GM18858 (cell line): ENCODE measurements around the gene MBD4.
"Not testable (repeated sequence)": the region's sequence is repeated elsewhere in the genome, so short reads cannot be mapped to it uniquely, and the experiment has no call there.

Experiments
- ATAC-seq: cut with Tn5 transposase; IDR thresholded peaks from one replicate; pipeline ENCODE4 v1.9.1; 2021; ENCODE audit not compliant: unreplicated experiment

The MBD4 gene

DNA sequence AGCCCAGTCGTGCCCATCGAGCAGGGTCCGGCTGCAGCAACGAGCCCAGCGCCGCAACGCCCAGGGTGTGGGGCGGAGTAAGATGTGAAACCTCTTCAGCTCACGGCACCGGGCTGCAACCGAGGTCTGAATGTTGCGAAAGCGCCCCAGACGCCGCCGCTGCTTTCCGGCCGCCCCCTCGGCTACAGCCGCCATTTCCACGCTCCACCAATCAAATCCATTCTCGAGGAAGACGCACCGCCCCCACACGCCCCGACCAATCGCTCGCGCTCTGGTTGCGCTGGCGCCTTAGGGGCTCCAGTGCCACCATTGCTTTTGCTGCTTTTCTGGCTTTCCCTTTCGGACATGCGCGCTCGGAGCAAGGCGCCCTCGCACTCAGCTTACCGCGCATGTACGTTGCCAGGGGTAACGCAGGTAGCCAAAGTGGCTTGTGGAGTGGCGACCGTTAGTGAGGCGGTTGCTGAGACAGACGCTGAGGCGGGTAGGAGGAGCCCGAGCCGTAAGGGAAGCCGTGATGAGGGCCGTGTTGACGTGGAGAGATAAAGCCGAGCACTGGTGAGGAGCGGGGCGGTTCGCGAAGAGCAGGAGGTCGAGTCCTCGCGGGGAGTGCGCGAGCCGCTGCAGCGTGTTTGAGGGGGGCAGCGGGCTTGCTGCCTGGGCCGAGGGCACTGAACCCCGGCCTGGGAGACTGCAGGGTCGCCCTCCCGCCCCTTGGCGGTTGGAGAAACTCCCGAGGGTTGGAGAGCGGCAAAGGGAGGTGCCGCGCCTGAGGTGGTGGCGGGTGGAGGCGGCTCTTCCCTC is at the start of gene MBD4, which contains the start of gene IFT122:
Gene MBD4 (minus strand): TSS at position 132 of the 801 bp plus-strand sequence. CDS start 115 bp downstream, at position 17.
Gene IFT122 (plus strand): TSS at position 408 of the 801 bp plus-strand sequence. CDS start 107 bp downstream, at position 515.
- peak; percentile 79 for ATAC-seq

DNA sequence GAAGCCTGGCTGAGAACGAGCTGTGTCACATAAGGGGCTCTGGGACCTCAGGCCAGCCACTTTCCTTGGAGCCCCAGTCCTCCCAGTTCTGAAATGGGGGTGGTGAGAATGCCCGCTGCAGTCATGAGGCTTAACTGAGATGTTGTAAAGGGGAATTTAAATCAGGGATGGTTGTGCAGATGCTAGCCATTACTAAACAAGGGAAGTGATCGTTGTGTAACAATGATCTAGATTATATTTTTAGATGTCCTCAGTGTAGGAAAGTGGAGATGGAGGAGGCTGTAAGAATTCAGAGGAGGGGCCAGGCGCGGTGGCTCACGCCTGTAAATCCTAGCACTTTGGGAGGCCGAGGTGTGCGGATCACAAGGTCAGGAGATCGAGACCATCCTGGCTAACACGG is 49.5 kb upstream of the MBD4 start:
- ATAC-seq = not testable (repeated sequence)

DNA sequence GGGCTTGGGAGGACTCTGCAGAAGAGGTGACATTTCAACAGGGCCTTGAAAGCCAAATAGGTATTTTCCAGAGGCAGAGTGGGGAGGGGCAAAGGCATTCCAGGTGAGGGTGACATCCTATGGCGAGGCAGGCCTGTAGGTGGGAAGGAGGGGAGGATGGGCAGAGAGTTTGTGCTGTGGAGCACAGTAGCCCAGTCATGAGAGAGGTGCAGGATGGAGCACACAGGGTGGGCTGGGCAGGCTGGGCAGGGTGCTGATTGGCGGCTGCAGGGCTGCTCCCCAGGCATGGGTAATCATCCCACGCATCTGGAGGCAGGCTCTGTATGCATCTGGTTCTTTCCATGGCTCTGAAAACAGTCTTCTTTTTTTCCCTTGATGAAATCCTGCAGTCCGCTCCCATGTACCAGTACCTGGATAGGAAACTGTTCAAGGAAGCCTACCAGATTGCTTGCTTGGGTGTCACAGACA is 48.2 kb upstream of the MBD4 start:
- ATAC-seq = not testable (repeated sequence)

DNA sequence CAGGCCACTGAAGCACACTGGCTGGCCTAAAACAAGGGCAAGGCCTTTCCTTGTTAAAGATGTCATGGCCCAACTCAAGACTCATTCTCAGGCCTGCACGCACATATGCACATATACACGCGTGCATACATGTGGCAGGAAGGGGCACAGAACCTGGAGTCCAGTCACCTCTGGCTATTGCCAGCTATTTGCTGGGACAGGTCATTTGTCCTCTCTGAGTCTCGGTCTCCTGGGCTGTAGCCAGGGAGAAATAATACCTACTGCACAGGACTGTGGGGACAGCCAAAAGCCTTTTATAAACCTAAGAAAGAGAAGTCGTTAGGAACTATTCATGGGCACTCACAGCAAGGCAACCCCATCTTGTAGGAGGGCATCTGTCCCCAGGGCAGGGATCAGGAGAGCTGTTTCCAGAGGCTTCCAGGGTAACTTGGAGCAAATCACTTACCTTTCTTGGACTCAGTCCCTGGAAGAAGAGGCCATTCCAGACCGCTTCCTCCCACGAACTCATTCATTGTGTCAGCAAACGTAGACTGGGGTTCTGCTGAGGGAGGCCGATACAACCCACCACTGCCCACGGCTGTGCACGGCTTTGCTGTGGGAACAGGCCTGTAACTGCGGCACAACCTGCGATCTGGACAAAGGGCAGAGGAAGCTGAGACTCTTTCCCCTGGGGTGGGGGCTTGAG is 47.6 kb upstream of the MBD4 start:
- ATAC-seq = no peak

DNA sequence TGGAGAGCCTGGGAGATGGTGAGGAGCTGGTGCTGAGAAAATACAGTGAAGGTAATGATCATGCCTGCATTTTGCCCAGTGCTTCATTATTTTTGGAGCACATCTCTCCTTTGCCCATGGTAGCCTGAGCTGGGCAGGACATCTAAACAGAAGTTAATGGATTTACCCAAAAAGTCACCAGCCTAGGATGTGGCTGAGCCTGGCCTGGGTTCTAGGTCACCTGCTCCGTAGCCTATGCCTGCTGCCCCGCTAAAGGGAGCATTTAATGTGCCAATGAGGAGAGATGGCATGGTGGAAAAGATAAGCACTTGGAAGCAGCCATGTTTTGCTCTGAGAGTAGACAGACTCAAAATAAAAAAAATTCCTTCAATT is 46.9 kb upstream of the MBD4 start:
- no peak for ATAC-seq

DNA sequence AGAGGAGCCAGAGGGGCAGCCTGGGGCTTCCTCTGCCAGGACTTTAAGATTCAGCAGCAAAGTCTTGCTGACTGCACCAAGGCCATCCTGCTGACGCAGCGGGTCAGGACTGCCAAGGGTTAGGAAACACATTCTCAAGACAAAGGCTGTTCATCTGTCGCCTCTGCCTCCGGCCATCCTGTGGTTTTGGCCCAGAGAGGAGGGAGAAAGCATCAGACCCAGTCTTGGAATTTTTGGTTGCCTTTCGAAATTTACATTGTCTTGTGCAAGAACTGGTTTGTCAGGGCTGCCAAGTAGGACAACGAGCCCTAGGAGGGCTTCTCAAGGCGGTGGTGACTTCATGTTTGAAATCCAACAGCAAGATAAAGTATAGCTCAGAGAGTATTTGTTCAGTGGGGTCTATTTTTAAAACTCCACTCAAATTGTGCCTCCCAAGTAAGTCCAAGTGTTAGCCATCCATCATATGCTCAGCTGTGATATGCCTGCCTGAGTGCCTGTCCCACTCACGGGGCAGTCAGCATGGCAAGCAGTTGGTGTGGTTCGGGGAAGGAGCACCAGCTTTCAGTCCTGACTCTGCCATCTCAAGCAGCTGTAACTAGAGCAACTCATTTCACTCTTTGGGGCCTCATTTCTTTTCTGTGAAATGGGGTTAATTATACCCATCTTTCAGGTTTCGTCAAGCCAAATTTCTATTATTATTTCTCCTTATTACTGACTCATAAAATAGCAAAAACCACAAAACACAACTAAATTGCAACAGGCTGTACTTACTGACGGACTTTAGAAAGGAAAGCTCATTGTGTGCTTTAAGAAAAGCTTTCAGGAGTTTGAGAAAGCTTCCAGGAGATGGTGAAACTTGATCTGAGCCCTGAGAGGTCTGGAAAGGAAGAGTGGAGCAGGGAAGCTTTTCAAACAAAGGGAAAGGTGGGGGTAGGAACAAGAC is 46.2 kb upstream of the MBD4 start:
- no peak for ATAC-seq

- ATAC-seq = not testable (repeated sequence)
Measured at GRCh38 chr3:129485146-129485545, 45.4 kb upstream of the MBD4 start.

- no peak for ATAC-seq
Measured at GRCh38 chr3:129483870-129484269, 44.1 kb upstream of the MBD4 start.

GRCh38 chr3:129482721-129483120 is 43.0 kb upstream of the MBD4 start:
- no peak for ATAC-seq

- no peak for ATAC-seq
Measured at GRCh38 chr3:129481766-129482332, 42.1 kb upstream of the MBD4 start.

- ATAC-seq = not testable (repeated sequence)
Measured at GRCh38 chr3:129481225-129481765, 41.5 kb upstream of the MBD4 start.

GRCh38 chr3:129476586-129476985 is 36.8 kb upstream of the MBD4 start:
- no peak for ATAC-seq

DNA sequence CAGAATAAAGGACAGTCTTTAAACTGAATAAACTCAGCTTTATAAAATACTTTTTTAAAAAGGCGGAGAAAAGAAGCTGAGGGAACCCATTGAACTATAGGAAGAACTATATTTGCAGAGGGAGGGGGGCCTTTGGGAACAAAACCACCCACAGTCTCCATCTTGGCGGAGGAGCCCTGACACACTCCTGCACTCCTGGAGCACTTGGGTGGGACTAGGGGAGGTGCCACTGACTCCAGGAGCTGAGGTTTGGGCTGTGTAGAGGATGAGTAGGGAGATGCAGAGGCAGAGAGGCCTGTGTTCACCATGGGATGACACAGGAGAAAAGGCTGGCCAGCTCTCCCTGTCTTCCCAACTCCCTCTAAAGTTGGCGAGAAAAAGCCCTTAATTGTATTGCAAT is 36.1 kb upstream of the MBD4 start:
- no peak for ATAC-seq

GRCh38 chr3:129474984-129475804 is 35.4 kb upstream of the MBD4 start:
- ATAC-seq = no peak

DNA sequence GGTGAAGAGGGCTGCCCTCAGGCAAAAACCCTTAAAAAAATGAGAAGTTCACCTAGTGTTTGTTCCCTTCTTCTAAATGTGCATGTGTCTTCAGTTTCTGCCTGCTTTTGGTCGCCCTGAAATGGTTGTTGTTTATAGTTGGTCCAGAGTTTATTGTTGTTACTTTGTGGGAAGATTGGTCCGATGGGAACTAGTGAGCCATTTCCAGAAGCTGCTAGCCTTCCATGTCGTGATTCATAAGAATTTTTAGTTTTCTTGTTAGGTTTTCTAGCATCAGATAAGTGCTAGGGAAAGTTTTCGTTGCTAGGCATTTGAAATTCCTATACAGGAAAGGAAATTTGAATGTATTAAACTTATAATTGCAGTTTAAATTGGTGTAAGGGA is 34.0 kb upstream of the MBD4 start:
- ATAC-seq = no peak

- no peak for ATAC-seq
Measured at GRCh38 chr3:129473067-129473768, 33.5 kb upstream of the MBD4 start.

GRCh38 chr3:129470861-129471260 is 31.1 kb upstream of the MBD4 start:
- ATAC-seq = no peak

- no peak for ATAC-seq
Measured at GRCh38 chr3:129469026-129469425, 29.3 kb upstream of the MBD4 start.

DNA sequence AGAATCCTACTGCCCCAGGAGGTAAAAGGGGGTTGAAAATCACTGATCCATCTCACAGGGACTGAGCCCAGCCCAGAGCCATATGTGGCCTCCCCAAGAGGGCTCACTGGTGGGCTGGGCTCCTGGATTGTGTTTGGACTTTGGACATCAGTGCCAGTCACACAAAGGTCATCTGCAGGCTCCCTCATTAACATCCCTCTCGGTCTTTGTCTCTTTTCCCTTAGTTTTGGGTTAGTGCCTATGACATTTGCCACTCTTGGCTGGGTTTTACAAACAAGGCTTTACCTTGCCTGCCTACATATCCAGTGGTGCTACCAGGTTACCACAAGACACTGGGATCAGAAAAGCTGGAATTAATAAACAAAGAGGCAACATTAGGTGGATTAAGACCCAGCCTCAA is 28.2 kb upstream of the MBD4 start:
- no peak for ATAC-seq
